Sigmoid colon (tissue), 4 donors: ENCODE measurements around the gene CYLC1.

ENCODE experiments used
- CTCF ChIP-seq, 4 experiments: fragments of 450-650 bp in 3 of 4; fragments of 200-600 bp in 1 of 4; IDR thresholded peaks; one replicate each; pipeline ENCODE4 v1.5.1; 2016 to 2019; ENCODE audit warnings: antibody characterized with exemption in 4 of 4, mild to moderate bottlenecking in 3 of 4, moderate library complexity in 2 of 4
- EP300 ChIP-seq, 4 donors: sonication (generic); formaldehyde crosslinking; IDR thresholded peaks; one replicate each; pipeline ENCODE4 v1.6.1; 2017; ENCODE audit warnings: antibody characterized with exemption in 4 of 4
- POLR2A ChIP-seq, 2 donors: fragments of 450-650 bp; IDR thresholded peaks; one replicate each; pipeline ENCODE4 v1.6.1; 2016; ENCODE audit warnings: antibody characterized with exemption in 2 of 2, mild to moderate bottlenecking in 2 of 2, moderate library complexity in 2 of 2
- POLR2AphosphoS5 ChIP-seq, 4 donors: sonication (generic); formaldehyde crosslinking; IDR thresholded peaks; one replicate each; pipeline ENCODE4 v1.6.1; 2017; ENCODE audit warnings: antibody characterized with exemption in 4 of 4

DNA sequence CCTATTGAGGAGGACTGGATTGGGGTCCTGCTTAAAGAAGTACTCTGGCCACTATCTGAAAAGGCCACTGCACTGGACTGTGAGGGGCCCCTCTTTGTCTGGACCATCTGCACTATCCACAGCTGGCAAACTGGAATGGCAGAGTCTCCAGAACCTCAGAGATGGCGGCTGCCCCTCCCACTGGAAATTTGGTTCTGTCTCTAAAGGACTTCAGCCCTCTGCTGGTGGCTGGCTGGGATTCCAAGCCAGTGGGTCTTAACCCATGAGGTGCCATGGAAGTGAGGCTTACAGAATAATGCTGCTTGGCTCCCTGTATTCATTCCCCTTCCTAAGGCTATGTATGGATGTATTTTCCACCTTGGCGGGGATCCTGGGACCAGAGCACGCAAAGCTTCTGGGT lies 41.6 kb upstream of the CYLC1 start:
- no peak for TF ChIP-seq POLR2A (IDR thresholded peaks at IDR 0.05)
- no peak for TF ChIP-seq CTCF (IDR thresholded peaks at IDR 0.05)
- no peak for TF ChIP-seq EP300 (IDR thresholded peaks at IDR 0.05)
- no peak for TF ChIP-seq POLR2AphosphoS5 (IDR thresholded peaks at IDR 0.05)
